Keratinocyte (primary cell): ENCODE measurements around the gene POLR1H.

Source experiments
- CTCF ChIP-seq, 3 experiments: IDR thresholded peaks in 1 of 3; conservative IDR thresholded peaks in 1 of 3; optimal IDR thresholded peaks in 1 of 3; 2 replicates in 2 of 3; 3 replicates in 1 of 3; pipeline versions ENCODE3 to v1.5.1; 2011; ENCODE audit warnings: low read length in 3 of 3, mild to moderate bottlenecking in 3 of 3, moderate library complexity in 2 of 3, control low read depth in 1 of 3, inconsistent platforms in 1 of 3; ENCODE audit not compliant: insufficient read depth in 2 of 3; ENCODE audit errors: extremely low read depth in 1 of 3
- EZH2 ChIP-seq: IDR thresholded peaks from one replicate; pipeline ENCODE4 v1.6.1; 2012; ENCODE audit warnings: inconsistent platforms, mild to moderate bottlenecking, low read length, moderate library complexity

- no peak for TF ChIP-seq CTCF (optimal IDR thresholded peaks at IDR 0.05 in 1 of 3, IDR thresholded peaks at IDR 0.05 in 1 of 3, conservative IDR thresholded peaks at IDR 0.05 in 1 of 3; ENCODE audit: extremely low read depth in 1 of 3, insufficient read depth in 2 of 3, low read length in 3 of 3)
- no peak for TF ChIP-seq EZH2
Observed at GRCh38 chr6:30096829-30097228, 35.8 kb downstream of the POLR1H start.
